H1 (cell line): ENCODE data around the gene CLMP. TPM values are rescaled to one million over a fixed set of nuclear protein-coding genes. Genes with fewer than 3 reads are reported as not detected.

Experiments
- CTCF ChIA-PET: fragments of 300-600 bp; sonication (Branson Sonifier 250); formaldehyde crosslinking; loops from one replicate; lab custom pipeline; 2021; ENCODE audit not compliant: partially characterized antibody; lab: Charles Lee
- POLR2A ChIA-PET: fragments of 300-600 bp; sonication (Branson Sonifier 250); formaldehyde crosslinking; loops from one replicate; lab custom pipeline; 2021; ENCODE audit warnings: inconsistent platforms; ENCODE audit not compliant: partially characterized antibody; lab: Charles Lee
- DNase-seq, 2 experiments: peaks; one replicate each; pipeline versions ENCODE4 v3.0.0 to v3.0.0-alpha.2; 2010 to 2022; ENCODE audit warnings: low spot score in 2 of 2, low read depth in 1 of 2, mixed read lengths in 1 of 2
- FAIRE-seq: peaks from 2 replicates; lab custom pipeline; 2011; peaks lifted over from hg19 to GRCh38; lab: Jason Lieb, UNC
- H2AFZ ChIP-seq: 2 replicates; pipeline ENCODE4 v1.8.1; 2012; ENCODE audit warnings: low read length, inconsistent platforms
- H2AK5ac ChIP-seq: 2 replicates; pipeline ENCODE4 v1.6.1; 2013; ENCODE audit warnings: low read depth, low read length
- H2BK120ac ChIP-seq: replicated peaks from 2 replicates; pipeline ENCODE3; 2013; ENCODE audit warnings: low read depth, low read length, inconsistent platforms
- H2BK12ac ChIP-seq: 2 replicates; pipeline ENCODE4 v1.6.1; 2013; ENCODE audit warnings: low read depth, low read length
- H2BK15ac ChIP-seq: 2 replicates; pipeline ENCODE4 v1.6.1; 2013; ENCODE audit warnings: low read length
- H2BK20ac ChIP-seq: 2 replicates; pipeline ENCODE4 v1.6.1; 2013; ENCODE audit warnings: low read length
- H2BK5ac ChIP-seq: 2 replicates; pipeline ENCODE4 v1.6.1; 2013; ENCODE audit warnings: low read depth, low read length
- H3K14ac ChIP-seq: 2 replicates; pipeline ENCODE4 v1.6.1; 2013; ENCODE audit warnings: inconsistent platforms; ENCODE audit not compliant: insufficient read length
- H3K18ac ChIP-seq: 2 replicates; pipeline ENCODE4 v1.6.1; 2013; ENCODE audit warnings: low read length; ENCODE audit errors: extremely low read depth
- H3K23ac ChIP-seq: 2 replicates; pipeline ENCODE4 v1.6.1; 2013; ENCODE audit warnings: inconsistent platforms; ENCODE audit not compliant: insufficient read length
- H3K23me2 ChIP-seq: 2 replicates; pipeline ENCODE4 v1.6.1; 2013; ENCODE audit warnings: low read depth, low read length
- H3K27ac ChIP-seq: 2 replicates; pipeline ENCODE4 v1.6.1; 2011; ENCODE audit warnings: low read depth, low read length, inconsistent platforms
- H3K27me3 ChIP-seq, 4 experiments: replicated peaks in 1 of 4; 1 replicate in 1 of 4; 2 replicates in 3 of 4; pipeline versions ENCODE4 v1.6.1 to v1.8.1; 2011 to 2013; ENCODE audit warnings: low read length in 3 of 4, mild to moderate bottlenecking in 3 of 4, inconsistent platforms in 2 of 4, mixed read lengths in 2 of 4, moderate library complexity in 1 of 4; ENCODE audit not compliant: control insufficient read depth in 3 of 4, insufficient read depth in 3 of 4; ENCODE audit errors: extremely low read depth in 1 of 4
- H3K36me3 ChIP-seq, 4 experiments: 2 replicates each; pipeline versions ENCODE4 v1.6.1 to v1.8.1; 2011 to 2013; ENCODE audit warnings: mild to moderate bottlenecking in 4 of 4, low read length in 3 of 4, moderate library complexity in 2 of 4, control low read depth in 1 of 4, inconsistent platforms in 1 of 4; ENCODE audit not compliant: insufficient read depth in 4 of 4, control insufficient read depth in 2 of 4
- H3K4ac ChIP-seq: replicated peaks from 2 replicates; pipeline ENCODE3; 2013; ENCODE audit warnings: low read length, low read depth, mixed read lengths, inconsistent platforms; ENCODE audit not compliant: insufficient read length
- H3K4me1 ChIP-seq, 4 experiments: replicated peaks in 1 of 4; 1 replicate in 1 of 4; 2 replicates in 3 of 4; pipeline versions ENCODE4 v1.6.1 to v1.8.1; 2011 to 2013; ENCODE audit warnings: low read length in 3 of 4, inconsistent platforms in 2 of 4, mixed read lengths in 1 of 4; ENCODE audit not compliant: insufficient read depth in 4 of 4, control insufficient read depth in 3 of 4
- H3K4me2 ChIP-seq, 2 experiments: 2 replicates each; pipeline versions ENCODE4 v1.6.1 to v1.8.1; 2011 to 2013; ENCODE audit warnings: low read depth in 2 of 2, low read length in 2 of 2, control low read depth in 1 of 2, inconsistent platforms in 1 of 2, mild to moderate bottlenecking in 1 of 2; ENCODE audit not compliant: insufficient read depth in 1 of 2
- H3K4me3 ChIP-seq, 4 experiments: fragments of 200-600, 300-600 bp in 1 of 4; sonication (generic), shearing (Covaris generic), sonication (Bioruptor Twin) in 1 of 4; 2 replicates each; pipeline versions ENCODE4 v1.5.1 to v1.8.1; 2011 to 2016; ENCODE audit warnings: low read length in 4 of 4, low read depth in 3 of 4, control low read depth in 2 of 4, inconsistent platforms in 2 of 4, mild to moderate bottlenecking in 2 of 4, mixed read lengths in 1 of 4, moderate library complexity in 1 of 4; ENCODE audit not compliant: insufficient read depth in 2 of 4; ENCODE audit errors: extremely low read depth in 1 of 4
- H3K56ac ChIP-seq: replicated peaks from 2 replicates; pipeline ENCODE3; 2013; ENCODE audit warnings: low read depth, mild to moderate bottlenecking, mixed read lengths, low read length, inconsistent platforms; ENCODE audit not compliant: insufficient read length
- H3K79me1 ChIP-seq: 2 replicates; pipeline ENCODE4 v1.6.1; 2013; ENCODE audit warnings: low read depth, low read length, control low read depth
- H3K79me2 ChIP-seq, 2 experiments: 2 replicates each; pipeline versions ENCODE4 v1.6.1 to v1.8.1; 2012 to 2013; ENCODE audit warnings: low read length in 2 of 2, mild to moderate bottlenecking in 2 of 2, inconsistent platforms in 1 of 2; ENCODE audit not compliant: insufficient read depth in 2 of 2, control insufficient read depth in 1 of 2
- H3K9ac ChIP-seq, 4 experiments: replicated peaks in 1 of 4; 1 replicate in 1 of 4; 2 replicates in 3 of 4; pipeline versions ENCODE4 v1.6.1 to v1.8.1; 2011 to 2013; ENCODE audit warnings: low read depth in 3 of 4, low read length in 3 of 4, control low read depth in 2 of 4, mild to moderate bottlenecking in 2 of 4, moderate library complexity in 2 of 4, inconsistent platforms in 1 of 4; ENCODE audit errors: extremely low read depth in 1 of 4
- H3K9me3 ChIP-seq, 2 experiments: 2 replicates each; pipeline versions ENCODE4 v1.6.1 to v1.8.1; 2012 to 2013; ENCODE audit warnings: mild to moderate bottlenecking in 2 of 2, moderate library complexity in 2 of 2, control low read depth in 1 of 2, inconsistent platforms in 1 of 2, low read depth in 1 of 2, low read length in 1 of 2, mixed read lengths in 1 of 2; ENCODE audit not compliant: insufficient read depth in 2 of 2
- H4K20me1 ChIP-seq, 2 experiments: replicated peaks in 1 of 2; 2 replicates each; pipeline versions ENCODE3 to v1.8.1; 2011 to 2013; ENCODE audit warnings: inconsistent platforms in 2 of 2, low read length in 2 of 2, mild to moderate bottlenecking in 1 of 2; ENCODE audit not compliant: insufficient read depth in 2 of 2, control insufficient read depth in 1 of 2
- H4K5ac ChIP-seq: 2 replicates; pipeline ENCODE4 v1.6.1; 2013; ENCODE audit warnings: low read length, low read depth, mixed read lengths, inconsistent platforms; ENCODE audit not compliant: insufficient read length
- H4K8ac ChIP-seq: 2 replicates; pipeline ENCODE4 v1.8.0; 2013; ENCODE audit warnings: mild to moderate bottlenecking, moderate library complexity, low read length, inconsistent platforms; ENCODE audit not compliant: insufficient read depth; ENCODE audit errors: extremely low read depth
- H4K91ac ChIP-seq: replicated peaks from 2 replicates; pipeline ENCODE3; 2013; ENCODE audit warnings: low read length, mixed read lengths, inconsistent platforms; ENCODE audit not compliant: insufficient read length
- BACH1 ChIP-seq: IDR thresholded peaks from 2 replicates; pipeline ENCODE4 v1.6.1; 2012; ENCODE audit warnings: low read length, improper control_type of control experiment
- CEBPB ChIP-seq: IDR thresholded peaks from 2 replicates; pipeline ENCODE4 v1.6.1; 2012; ENCODE audit warnings: low read depth, low read length
- PHF8 ChIP-seq: fragments of 200-600 bp; sonication (generic); conservative IDR thresholded peaks from 2 replicates; pipeline ENCODE4 v1.7.1; 2012; ENCODE audit warnings: low read depth, mild to moderate bottlenecking, inconsistent platforms, low read length, moderate library complexity
- POLR2A ChIP-seq, 2 experiments: IDR thresholded peaks; 1 replicate in 1 of 2; 2 replicates in 1 of 2; pipeline ENCODE4 v1.6.1; 2011; ENCODE audit warnings: low read depth in 2 of 2, low read length in 2 of 2, mild to moderate bottlenecking in 2 of 2; ENCODE audit errors: control extremely low read depth in 1 of 2
- SAP30 ChIP-seq: fragments of 300-600 bp; sonication (generic); IDR thresholded peaks from 2 replicates; pipeline ENCODE4 v1.7.1; 2012; ENCODE audit warnings: low read length, moderate library complexity, mild to moderate bottlenecking, inconsistent platforms; ENCODE audit not compliant: insufficient read depth, insufficient replicate concordance
- TAF1 ChIP-seq: IDR thresholded peaks from 2 replicates; pipeline ENCODE4 v1.6.1; 2011; ENCODE audit warnings: mild to moderate bottlenecking, low read depth, low read length
- WGBS, 2 experiments: shearing (Covaris generic) in 1 of 2; methylation state at CpG; one replicate each; pipeline versions ENCODE4 v1.1.6 to v1.1.7; 2013 to 2015; ENCODE audit warnings: low lambda C conversion rate in 2 of 2, mixed read lengths in 2 of 2, inconsistent platforms in 1 of 2, low coverage in 1 of 2, missing lambda C conversion rate in 1 of 2; ENCODE audit not compliant: insufficient replicate concordance in 2 of 2, insufficient coverage in 1 of 2, insufficient read length in 1 of 2; ENCODE audit errors: extremely low coverage in 1 of 2, missing lambda C conversion rate in 1 of 2; 5-methylcytosine and 5-hydroxymethylcytosine counted together
- polyA plus RNA-seq, 7 experiments: library from polyadenylated mRNA; depleted of rRNA in 3 of 7; stranded (reverse) in 5 of 7; unstranded in 2 of 7; fragments of >200 nt in 5 of 7; fragments of 200-250 nt in 2 of 7; gene quantifications; 1 replicate in 5 of 7; 2 replicates in 1 of 7; 4 replicates in 1 of 7; pipeline versions ENCODE4 v1.2.1 to v1.2.3, GENCODE V29; 2011 to 2013; ENCODE audit warnings: missing spikeins in 2 of 7, mixed read lengths in 2 of 7
- total RNA-seq: library from RNA; stranded (reverse); fragmentation: NEBNext Ultra II Directional; extraction: Animal tissue kit (Norgen Biotek cat#: 25700); gene quantifications from 2 replicates; pipeline ENCODE4 v1.2.1, GENCODE V29; 2021
- TF ChIP-seq, protein P1 (sequence below): IDR thresholded peaks from 2 replicates; pipeline ENCODE4 v1.6.1; 2012; ENCODE audit warnings: low read length, inconsistent platforms

CLMP gene
- total and polyA plus RNA-seq, 2 of the 8 experiments (the other 6 are each of a cell fraction or from before 2014, with no cell fraction given): 9.9 to 24.1 TPM

DNA sequence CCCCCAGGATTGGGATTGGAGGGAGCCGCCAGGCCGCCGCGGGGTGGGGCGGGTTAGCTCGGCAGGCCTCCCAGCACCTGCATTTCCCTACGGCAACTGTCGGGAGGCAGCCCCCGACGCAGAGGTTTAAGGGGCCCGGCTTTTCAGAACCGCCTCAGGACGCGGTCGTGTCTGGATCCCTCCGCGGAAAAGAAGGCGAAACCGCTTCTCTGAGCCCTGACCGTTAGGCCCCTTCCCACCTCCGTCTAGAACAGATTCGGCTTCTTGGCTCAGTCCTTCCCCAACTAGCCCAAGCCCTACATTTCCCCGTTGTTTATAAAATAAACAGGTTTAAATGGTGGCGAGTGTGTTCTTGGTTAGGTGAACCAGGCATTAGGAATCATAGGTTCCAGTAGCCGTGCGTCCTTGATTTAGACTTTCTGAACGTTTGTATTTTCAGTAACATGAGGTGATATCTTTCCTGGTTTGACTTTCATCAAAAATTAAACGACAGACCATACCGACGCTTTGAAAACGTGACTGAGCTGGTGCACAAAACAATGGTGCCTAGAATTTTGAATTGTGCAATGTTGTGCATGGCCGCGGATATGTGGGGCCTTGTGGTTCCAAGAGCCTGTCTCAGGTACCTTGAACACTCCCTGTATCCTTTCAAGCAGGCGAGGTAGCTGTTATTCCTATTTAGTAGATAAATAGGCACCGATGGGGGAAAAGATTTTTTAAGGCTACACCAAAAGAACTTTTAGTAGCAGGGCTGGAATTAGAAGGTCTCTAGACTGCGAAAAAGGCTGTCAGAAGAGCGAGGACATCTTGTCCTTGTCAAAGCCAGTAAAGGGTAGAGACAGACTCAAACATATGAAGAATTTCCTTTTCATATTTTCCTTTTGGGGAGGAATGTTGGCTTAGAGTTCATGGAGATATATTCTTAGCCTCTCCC lies 131.9 kb downstream of the CLMP start:
- Histone ChIP-seq H3K79me2 (peaks cover 10 to 54% of the 10 kb centered on the region in 2 experiments), H3K36me3 (peaks cover 20 to 34% (median 30%) of the 10 kb centered on the region in 4 experiments), H3K4me2 (peak overlapping the region; percentile 81 to 93), H4K91ac (peak overlapping the region; percentile 91), H3K27ac (peak overlapping the region; percentile 99), H4K5ac (peak overlapping the region; percentile 97), H3K4me1 (peaks cover 0 to 7% (median 3%) of the 10 kb centered on the region in 4 experiments; a peak in 4 of 7 replicates), H3K14ac (peak overlapping the region; percentile 7), H3K27me3 (no peaks in the 10 kb centered on the region), H3K9me3 (no peaks in the 10 kb centered on the region), H2BK20ac (no peak overlapping the region), H2BK15ac (no peak overlapping the region), H2AFZ (0 out of 2 replicates have a peak overlapping the region, but pooled peaks have one; percentile 8), H2BK5ac (peak overlapping the region; percentile 95), H3K23me2 (peaks cover 6% of the 10 kb centered on the region), H3K9ac (peak overlapping the region; percentile 94 to 99 (median 98)), H2BK120ac (peak overlapping the region; percentile 47), H2AK5ac (no peak overlapping the region), H3K4ac (peak overlapping the region; percentile 79), H3K23ac (no peak overlapping the region), H2BK12ac (peak overlapping the region; percentile 20; the same call in 1 of the 2 replicates), H3K18ac (peak overlapping the region; percentile 93), H3K56ac (peak overlapping the region; percentile 97), H4K20me1 (peaks cover 23 to 28% of the 10 kb centered on the region in 2 experiments), H3K4me3 (peak overlapping the region; percentile 89 to 98 (median 94)), H3K79me1 (no peaks in the 10 kb centered on the region), H4K8ac (peak overlapping the region; percentile 99; the same call in 1 of the 2 replicates)
- DNase-seq (no peak), FAIRE-seq (no peak)
- 8% methylated on average over 37 of the region's 37 CpGs; no CpG with 5 or more reads in 1 of the 2 experiments for WGBS, 2 experiments
- POLR2A ChIA-PET: interaction anchor here (0.9 to 3.9 kb wide), 7 partner anchors 8 to 195 kb away, joined by 3 to 54 read pairs (median 4); partner anchors contain the start of gene CLMP
- CTCF ChIA-PET: interaction anchor here (0.7 to 1.4 kb wide), 5 partner anchors 10 to 462 kb away, joined by 3 to 10 read pairs (median 3); no protein-coding TSS in a partner anchor
- TF ChIP-seq SAP30 (no peak), PHF8 (peak; percentile 3; the same call in 1 of the 2 replicates), CEBPB (peak; percentile 84), BACH1 (no peak), TAF1 (peak; percentile 18; the same call in 1 of the 2 replicates), POLR2A (IDR thresholded peaks at IDR 0.05; ENCODE audit: control extremely low read depth in 1 of 2, low read depth in 2 of 2, low read length in 2 of 2) (peak; percentile 48 to 71)
- TF ChIP-seq, protein P1, sequence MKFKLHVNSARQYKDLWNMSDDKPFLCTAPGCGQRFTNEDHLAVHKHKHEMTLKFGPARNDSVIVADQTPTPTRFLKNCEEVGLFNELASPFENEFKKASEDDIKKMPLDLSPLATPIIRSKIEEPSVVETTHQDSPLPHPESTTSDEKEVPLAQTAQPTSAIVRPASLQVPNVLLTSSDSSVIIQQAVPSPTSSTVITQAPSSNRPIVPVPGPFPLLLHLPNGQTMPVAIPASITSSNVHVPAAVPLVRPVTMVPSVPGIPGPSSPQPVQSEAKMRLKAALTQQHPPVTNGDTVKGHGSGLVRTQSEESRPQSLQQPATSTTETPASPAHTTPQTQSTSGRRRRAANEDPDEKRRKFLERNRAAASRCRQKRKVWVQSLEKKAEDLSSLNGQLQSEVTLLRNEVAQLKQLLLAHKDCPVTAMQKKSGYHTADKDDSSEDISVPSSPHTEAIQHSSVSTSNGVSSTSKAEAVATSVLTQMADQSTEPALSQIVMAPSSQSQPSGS: 0 out of 2 replicates have a peak, but pooled peaks have one; percentile 35
